Limb (tissue), 2 donors: ENCODE data around the gene LMAN1.

Source experiments
- DNase-seq, 2 donors: peaks; one replicate each; pipeline ENCODE4 v3.0.0-alpha.2; 2016; ENCODE audit errors: extremely low spot score in 2 of 2

Gene LMAN1

DNA sequence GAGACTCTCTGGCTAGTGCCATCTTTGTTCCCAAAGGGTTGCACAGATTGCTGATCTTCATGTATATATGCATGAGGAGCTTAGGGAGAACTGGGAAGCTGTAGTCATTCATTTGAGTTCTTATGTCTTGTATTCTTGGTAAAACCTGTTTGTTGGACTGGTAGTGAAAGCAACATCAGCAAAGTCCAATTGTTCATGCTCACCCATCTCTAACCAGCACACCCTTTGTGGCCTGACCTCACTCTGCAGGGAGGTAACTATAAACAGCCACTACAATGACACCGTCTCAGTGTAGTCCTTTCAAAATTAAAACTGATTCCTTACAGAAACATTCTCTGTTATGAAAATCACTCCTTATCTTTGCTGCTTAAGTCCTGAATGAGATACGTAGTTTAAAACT, 13.9 kb upstream of the LMAN1 start:
- DNase-seq, result no peak

DNA sequence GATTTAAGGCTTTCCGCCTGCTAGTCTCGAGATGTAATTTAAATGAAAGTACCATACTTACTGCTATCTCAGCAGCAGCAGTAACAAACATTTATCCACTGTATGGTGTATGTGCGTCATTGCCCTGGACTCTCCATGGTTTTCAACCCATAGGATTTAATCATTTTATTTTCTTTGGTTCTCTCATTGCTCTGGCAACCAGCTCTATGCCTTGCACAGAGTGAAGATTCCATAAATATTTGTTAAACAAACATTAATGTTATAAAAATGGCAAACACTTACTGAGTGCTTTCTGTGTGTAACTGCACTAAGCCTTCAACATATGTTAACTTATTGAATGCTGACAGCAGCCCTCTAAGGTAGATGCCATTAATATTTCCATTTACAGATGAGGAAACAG, 1.3 kb upstream of the LMAN1 start:
- DNase-seq, result no peak

DNA sequence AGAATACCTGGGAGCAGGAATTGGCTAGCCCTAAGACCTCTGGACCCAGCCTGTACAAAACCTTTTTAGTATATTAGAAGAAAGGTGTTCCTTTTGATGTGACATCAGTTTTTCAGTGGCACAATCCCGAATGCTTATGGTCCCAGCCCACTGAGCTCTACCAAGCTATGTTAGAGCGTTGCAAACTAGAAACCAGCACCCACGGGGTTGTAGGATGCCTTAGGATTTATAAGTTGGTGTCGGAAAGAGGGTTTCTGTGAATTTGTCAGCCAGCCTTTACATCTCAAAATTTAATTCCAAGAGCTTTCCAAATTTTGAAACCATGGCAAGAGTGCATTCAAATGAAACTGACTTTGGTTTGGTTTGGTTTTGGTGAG, 499 bp upstream of the LMAN1 start:
- DNase-seq, result no peak

DNA sequence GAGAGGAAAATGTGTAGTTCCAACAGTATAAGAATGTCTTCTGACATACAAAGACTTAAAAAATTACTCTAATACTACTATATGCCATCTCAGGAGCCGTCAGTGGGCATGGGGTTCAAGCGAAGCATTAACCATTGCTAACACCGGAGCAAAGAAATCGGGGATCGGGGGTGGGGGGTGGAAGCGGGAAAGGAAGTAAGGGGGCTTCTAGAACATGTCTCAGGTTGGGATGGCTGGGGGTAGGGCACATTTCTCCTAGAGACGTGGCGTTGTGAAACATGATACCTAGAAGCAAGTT, 702 bp downstream of the LMAN1 start:
- DNase-seq, result peak in 1 of 2 donors; percentile 28

DNA sequence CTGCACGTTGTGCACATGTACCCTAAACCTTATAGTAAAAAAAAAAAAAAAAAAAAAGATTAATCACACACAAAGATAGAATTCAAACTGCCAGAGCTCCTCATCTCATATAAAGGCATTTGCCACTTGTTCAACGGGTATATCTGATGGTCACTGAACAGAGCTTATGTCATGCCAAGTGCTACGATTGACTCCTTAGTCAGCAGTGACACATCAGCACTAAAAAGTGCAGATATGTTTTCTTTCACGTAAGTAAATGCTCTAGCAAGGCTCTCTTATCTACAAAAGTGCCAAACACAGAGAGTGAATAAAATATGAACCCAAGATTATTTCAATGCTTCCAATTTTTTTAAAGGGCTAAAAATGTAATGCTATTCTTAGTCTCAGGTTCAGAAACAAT, 1.1 kb downstream of the LMAN1 start:
- DNase-seq, result no peak

- DNase-seq, result no peak
Observed at GRCh38 chr18:59354731-59355130, 4.3 kb downstream of the LMAN1 start.

DNA sequence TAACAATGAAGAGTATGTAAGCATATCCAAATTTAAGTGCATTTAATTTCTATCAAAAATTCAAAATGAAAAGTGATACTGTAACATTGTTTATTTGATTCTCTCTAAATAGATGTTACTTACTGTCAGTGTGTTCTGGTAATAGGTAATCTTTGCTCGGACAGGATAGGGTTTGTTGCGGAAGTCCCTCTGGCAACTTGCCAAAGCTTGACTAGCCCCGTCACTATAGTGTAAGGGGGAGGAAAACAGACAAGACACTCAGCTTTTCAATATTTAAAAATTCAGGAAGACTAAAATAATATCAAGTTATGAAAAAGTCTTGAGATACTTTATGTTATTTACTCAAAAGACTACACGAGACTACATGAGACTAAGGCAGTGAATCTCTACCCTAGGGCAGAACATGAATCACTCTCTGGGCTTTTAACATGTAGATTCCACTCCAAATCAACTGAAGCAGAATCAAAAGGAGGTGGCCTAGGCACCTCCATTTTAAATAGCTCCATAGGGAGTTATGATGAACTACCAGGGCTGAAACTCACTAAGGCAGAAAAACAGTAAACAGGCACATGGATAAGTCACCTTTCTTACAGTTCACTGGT, 5.9 kb downstream of the LMAN1 start:
- DNase-seq, result no peak

DNA sequence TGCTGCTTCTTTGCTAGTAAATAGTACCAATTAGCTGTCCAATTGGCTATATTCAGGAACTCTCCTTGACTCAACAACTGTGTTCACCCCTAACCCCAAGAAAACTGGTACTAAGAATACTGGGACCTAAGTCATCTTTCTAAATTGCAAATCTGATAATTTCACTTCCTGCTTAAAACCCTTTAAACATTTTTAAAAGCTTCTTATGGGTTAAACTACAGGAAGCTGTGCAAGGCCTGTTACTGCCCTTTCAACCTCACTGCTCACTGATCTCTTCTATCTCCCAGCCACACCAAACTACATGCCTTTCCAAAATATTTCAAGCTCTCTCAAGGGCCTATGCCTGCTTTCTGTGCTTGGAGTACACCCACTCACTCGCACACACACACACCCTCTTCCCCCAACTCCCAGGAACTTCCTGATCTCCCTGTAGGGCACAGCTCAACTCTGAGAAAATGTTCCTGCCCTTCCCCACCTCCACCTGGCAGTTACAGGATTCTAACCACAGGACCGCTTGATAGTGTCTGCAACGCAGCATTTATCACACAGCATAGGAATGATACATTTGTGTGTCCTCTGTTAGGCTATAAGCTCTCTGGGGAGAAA, 6.7 kb downstream of the LMAN1 start:
- no peak for DNase-seq

GRCh38 chr18:59345556-59345955, 13.5 kb downstream of the LMAN1 start:
- DNase-seq, result no peak

GRCh38 chr18:59344996-59345395, 14.1 kb downstream of the LMAN1 start:
- no peak for DNase-seq

GRCh38 chr18:59343926-59344325, 15.1 kb downstream of the LMAN1 start:
- no peak for DNase-seq

DNA sequence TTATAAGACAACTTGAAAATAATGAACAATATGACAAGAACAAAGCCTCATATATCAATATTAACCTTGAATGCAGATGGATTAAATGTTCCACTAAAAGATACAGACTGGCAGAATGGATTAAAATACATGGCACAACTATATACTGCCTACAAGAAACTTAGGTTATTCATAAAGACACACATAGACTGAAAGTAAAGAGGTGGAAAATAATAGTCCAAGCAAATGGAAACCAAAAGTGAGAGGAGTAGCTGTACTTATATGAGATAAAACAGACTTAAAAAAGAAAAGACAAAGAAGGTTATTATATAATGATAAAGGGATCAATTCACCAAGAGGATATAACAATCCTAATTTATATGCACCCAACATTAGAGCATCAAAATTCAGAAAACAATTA, 18.2 kb downstream of the LMAN1 start:
- no peak for DNase-seq

DNA sequence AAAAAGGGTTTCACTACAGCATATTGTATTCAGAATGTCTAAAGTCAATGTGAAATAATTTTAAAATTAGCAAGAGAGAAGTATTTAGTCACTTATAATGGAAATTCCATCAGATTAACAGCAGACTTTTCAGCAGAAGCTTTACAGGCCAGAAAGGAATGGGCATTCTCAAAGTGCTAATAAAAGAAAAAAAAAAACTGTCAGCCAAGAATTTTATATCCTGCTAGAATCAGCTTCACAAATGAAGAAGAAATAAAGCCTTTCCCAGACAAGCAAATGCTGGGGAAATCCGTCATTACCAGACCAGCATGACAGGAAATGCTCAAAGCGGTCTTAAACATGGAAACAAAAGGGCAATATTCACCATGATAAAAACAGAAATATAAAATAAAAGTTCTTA, 18.8 kb downstream of the LMAN1 start:
- no peak for DNase-seq

- no peak for DNase-seq
Observed at GRCh38 chr18:59332986-59333385, 26.1 kb downstream of the LMAN1 start.

GRCh38 chr18:59328683-59329082, 30.4 kb downstream of the LMAN1 start:
- no peak for DNase-seq

- no peak for DNase-seq
Observed at GRCh38 chr18:59325965-59326364, 33.1 kb downstream of the LMAN1 start.

DNA sequence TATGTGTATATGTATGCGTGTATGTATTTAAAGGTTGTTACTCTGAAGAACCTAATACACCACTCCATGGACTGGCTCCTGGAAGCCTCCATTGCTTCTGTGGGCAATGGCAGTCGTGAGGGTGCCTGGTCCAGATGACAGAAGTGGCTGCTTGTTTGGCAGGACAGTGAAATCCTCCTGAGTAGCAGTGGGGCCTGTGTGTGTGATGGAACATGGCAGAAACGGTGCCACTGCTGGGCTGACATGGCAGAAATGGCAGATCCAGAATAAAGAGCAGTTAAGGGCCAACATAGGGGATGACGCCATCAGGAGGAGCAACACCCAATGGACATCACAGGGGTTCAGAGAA, 34.5 kb downstream of the LMAN1 start:
- no peak for DNase-seq

GRCh38 chr18:59323931-59324622, 35.0 kb downstream of the LMAN1 start:
- DNase-seq, result no peak

- no peak for DNase-seq
Observed at GRCh38 chr18:59318460-59319050, 40.5 kb downstream of the LMAN1 start, which contains the start of gene CPLX4. CPLX4 (minus strand) TSS chr18:59318649; CDS start chr18:59318462, 187 bp downstream.

GRCh38 chr18:59311631-59312030, 47.4 kb downstream of the LMAN1 start:
- DNase-seq, result no peak

- no peak for DNase-seq
Observed at GRCh38 chr18:59308938-59309260, 50.2 kb downstream of the LMAN1 start.

DNA sequence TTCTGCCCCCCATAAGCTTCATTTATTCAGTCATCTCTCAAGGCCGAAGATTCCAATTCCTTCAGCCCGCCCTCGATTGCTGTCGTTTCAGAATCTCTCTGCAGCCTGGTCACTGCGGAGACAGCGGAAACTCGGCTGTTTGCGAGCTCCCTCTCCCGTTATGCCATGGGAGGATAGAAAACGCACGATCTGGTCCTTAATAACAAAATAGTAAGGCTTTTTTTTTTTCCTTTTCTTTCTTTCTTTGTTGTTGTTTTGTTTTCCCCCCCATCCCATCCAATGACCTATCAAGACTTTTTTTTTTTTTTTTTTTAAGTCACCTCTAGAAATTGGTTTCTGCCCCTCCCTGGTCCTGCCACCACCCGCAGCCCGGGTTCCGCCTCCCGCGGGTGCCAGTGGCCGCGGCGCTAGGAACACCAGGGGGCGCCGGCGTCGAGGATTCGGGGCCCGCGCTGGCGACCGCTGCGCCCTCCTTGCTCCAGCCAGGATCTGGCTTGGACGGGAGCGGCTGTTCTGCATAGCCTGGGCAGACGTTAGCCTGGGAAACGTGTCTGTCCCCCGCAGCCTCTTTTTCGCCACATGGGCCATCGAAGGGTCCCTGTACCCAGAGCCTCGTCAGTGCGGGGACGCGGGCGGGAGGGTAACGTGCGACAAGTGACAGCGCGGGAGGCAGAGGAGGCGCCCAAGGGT, 50.7 kb downstream of the LMAN1 start:
- DNase-seq, result peak; percentile 67 to 86

GRCh38 chr18:59306640-59307039, 52.4 kb downstream of the LMAN1 start:
- DNase-seq, result no peak
